Astrocyte of the hippocampus (primary cell): Measurements from ENCODE around the gene TMEM253.

Source experiments
- DNase-seq: peaks from one replicate; pipeline ENCODE4 v3.0.0; 2011; ENCODE audit warnings: low read depth, low spot score

TMEM253 gene

GRCh38 chr14:21100931-21101330 lies at the start of gene TMEM253:
Gene TMEM253, plus strand, starts transcription at chr14:21101066. Its CDS starts 278 bp downstream, at chr14:21101344.
- no peak for DNase-seq

DNA sequence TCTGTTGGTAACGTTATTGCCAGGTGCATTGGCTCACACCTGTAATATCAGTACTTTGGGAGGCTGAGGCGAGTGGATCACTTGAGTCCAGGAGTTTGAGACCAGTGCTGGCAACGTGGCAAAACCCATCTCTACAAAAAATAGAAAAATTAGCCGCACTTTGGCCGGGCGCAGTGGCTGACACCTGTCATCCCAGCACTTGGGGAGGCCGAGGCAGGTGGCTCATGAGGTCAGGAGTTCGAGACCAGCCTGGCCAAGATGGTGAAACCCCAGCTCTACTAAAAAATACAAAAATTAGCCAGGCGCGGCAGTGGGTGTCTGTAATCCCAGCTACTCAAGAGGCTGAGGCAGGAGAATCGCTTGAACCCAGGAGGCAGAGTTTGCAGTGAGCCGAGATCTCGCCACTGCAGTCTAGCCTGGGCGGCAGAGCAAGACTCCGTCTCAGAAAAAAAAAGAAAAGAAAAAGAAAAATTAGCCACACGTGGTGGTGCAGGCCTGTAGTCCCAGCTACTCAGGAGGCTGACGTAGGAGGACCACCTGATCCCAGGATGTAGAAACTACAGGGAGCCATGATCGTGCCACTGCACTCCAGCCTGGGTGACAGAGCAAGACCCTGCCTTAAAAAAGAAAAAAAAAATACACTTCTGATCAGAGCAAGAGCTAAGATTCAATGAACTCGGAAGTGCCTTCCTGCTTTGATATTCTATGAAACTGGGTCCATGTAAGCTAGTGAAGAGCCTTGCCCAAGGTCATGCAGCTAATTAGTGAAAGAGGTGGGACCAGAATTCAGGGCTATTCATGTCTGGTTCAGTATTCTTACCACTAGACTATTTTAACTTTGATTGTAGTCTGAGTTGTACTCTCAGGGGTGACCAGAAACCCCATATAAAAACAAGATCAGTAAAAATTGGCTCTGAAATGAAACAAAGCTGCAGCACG lies 47.4 kb upstream of the TMEM253 start:
- no peak for DNase-seq

DNA sequence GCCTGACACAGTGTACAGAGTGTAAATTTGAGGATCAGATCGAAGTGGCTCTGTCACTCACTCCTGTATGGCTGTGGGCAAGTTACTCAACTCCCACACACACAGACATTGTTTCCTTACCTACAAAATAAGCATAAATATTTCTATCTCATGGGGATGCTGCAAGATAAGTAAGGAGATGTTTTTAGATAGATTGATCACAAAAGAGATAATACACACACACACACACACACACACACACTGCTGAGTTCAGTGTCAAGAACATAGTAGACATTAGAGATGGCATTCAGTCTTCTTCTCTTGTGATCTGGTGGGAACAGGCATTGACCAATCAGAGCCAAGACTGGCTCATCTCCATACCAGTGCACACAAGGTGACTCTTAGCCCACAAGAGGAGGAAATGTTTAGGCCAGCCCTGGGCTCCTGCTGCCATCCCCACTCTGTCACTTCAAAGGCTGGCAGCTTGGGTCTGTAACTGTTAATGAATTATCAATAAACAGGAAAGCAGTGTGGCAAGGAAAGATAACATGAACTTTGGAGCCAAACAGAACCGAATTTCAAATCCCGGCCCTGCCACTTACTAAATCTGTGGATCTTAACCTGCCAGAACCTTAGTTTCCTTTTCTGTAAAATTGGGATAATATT lies 46.6 kb upstream of the TMEM253 start:
- DNase-seq: no peak

DNA sequence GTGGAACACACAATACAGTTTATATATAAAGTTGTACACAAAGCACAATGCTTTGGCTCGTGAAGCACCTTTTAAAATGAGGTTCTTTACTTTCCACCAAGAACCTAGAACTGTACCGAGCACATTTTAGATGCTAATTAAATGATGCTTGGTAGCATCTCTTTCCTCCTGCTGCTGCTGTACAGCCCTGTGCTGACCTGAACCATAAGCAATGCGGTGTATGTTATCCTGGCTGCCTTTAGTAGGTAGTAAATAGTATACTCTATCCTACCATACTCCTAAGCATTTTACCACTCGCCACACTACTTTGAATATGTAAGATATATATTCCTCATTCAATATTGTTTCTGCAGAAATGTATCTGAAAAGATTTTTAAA lies 46.1 kb upstream of the TMEM253 start:
- no peak for DNase-seq

- no peak for DNase-seq
Measured at GRCh38 chr14:21055432-21056117, 45.3 kb upstream of the TMEM253 start.

- DNase-seq: no peak
Measured at GRCh38 chr14:21056520-21057163, 44.2 kb upstream of the TMEM253 start.

- DNase-seq: peak; percentile 35
Measured at GRCh38 chr14:21057803-21058675, 42.8 kb upstream of the TMEM253 start, which contains the start of gene RNASE8. Gene RNASE8, plus strand, starts transcription at chr14:21057822. Its CDS starts 71 bp downstream, at chr14:21057893.

DNA sequence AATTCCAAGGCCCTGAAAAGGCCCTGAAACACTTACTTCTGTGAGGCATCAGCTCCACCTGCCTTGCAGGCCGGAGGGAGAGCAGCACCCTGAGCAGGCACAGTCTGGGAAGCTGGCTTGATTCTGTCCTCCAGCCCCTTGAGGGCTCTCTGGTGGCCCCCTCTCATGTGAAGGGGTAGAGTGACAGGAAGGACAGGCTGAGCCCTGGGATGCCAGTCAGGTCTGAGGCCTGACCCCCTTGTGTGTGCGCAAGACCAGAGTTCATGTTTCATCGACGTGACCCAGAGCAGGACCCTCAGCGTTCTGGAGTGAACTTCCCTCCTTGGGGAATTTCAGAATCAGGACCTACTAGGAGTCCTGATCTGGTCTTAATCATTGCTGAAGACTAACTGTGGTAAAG lies 42.0 kb upstream of the TMEM253 start:
- no peak for DNase-seq

GRCh38 chr14:21059842-21060613 lies 40.8 kb upstream of the TMEM253 start:
- DNase-seq: no peak

GRCh38 chr14:21060614-21061346 lies 40.1 kb upstream of the TMEM253 start:
- DNase-seq: no peak

GRCh38 chr14:21061347-21061668 lies 39.6 kb upstream of the TMEM253 start:
- DNase-seq: no peak

- DNase-seq: peak; percentile 92
Measured at GRCh38 chr14:21063479-21063878, 37.4 kb upstream of the TMEM253 start.

DNA sequence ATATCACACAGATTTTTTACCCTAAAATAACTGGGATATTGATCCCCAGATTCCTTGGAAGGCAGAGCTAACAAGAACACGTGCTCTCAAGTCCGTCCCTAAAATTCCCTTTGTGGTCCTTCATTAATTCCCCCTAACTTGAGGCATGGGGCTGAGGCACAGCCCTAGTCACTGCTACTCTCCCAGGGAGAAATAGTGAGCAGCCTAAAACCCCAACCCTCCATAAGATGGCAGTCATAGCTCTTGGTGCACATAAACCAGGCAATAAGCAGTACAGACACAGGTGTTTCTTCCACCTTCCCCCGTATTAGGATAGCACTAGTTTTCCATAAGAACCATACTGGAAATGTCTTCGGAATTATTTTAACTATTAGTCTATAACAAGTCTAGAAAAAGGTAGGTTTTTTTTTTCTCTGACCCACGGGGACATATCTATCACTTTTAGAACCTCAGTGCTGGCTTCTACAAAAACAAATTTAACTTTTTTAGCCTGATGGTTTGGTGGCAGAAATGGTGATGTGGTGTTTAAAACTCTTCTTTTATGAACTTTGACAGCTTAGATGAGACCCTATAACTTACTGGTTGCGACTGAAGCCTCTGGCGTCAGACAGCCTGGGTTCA lies 33.9 kb upstream of the TMEM253 start:
- DNase-seq: no peak

DNA sequence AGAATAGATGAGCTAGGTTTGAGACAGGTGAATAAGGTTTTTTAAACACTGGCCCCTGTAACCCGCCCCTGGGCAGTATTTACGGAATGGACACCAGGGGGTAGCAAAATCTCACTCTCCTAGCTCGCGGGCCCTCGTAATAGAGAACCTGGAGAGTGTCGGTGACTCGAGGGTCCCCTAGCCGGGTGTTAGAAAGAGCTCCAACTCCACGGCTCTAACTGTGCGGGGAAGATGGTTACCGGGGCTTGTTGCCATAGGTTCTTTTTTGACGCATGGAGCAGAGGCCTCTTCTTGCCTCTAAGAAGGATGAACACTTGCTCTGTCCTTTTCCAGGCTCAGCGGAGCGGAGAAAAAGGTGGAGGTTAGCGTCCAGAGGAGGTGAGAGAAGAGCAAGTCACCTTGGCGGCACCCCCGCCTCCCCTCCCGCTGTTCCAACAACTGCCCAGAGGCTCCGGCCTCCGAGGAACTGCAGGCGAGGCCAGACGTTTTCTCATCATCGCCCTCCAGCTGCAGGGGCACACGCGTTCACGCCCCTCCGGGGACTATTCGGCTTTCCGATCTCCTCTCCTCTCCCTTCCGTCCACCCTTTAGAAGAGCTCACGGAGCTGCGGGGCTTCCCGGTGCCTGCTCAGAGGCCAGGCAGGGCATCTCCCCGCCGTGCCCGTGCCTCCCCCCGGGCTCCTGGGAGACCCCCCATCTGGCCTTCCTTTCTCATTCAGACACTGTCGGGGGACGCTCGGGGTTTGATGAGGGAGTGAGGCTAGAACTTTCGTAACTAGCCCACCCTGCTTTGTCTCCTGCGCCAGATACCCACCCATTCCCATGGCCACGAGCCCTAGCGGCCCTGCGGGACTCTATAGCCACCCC lies 32.1 kb upstream of the TMEM253 start:
- DNase-seq: peak; percentile 78

DNA sequence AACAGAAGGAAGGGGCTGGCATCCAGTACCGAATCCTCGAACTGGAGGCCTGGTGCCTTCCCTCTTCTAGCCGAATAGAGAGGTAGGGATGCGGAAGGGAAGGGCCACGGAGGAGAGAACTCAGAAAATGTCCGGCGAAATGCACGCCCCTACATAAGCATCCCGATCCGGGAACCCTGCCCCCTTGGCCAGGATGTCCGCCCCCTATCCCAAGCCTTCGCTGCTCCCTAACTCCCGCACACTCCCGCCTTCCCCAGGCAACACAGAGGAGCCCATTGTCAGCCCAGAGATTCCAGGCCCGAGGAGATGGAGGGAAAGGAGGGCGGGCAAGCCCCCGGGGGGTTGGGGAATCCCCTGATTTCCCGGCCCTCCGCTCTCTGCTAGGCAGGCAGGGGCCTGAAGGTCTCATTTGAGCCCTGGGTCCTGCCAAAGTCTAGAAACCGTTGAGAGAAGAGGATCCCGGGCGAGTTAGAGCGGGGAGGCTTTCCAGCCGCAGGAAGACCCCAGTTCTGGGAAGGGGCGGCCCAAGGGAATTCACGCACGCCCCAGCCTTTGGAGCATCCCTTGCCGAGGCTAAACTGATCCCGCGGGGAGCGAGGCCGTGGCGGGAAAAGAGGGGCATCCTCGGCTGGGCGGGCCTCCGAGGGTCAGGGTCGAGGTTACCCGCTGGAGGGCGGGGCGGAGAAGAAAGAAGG lies 31.3 kb upstream of the TMEM253 start:
- DNase-seq: peak; percentile 70

DNA sequence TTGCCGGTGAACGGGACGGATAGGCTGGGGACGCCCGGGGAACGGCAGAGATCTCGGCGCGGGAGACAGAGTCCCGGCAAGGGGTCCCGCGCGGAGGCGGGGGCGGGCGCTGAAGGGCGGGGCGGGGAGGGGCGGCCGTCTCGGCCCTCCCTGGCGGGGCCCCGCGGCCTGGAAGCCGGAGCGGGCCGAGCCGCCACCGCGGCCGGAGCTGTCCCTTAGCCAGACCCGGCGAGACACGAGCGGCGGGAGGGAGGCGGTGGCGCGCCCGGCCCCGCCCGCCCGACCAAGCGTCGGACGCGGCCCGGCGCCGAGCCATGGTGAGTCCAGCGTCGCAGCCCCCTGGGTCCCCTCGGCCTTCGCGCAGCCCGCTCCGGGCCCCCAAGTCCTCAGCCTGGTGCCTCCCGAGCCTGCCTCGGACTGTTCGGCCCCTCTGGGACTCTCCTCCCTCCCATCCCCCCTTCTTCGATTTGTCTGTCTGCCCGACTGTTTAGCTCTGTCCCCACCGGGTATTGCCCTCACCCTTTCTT lies 30.7 kb upstream of the TMEM253 start, which contains the start of gene ARHGEF40:
TSS of gene ARHGEF40 (plus strand) at position 222 of the 527 bp plus-strand sequence. CDS start at position 315, 93 bp downstream.
- peak; percentile 85 for DNase-seq
